KMS-11 (cell line): ENCODE data around the gene FAM83D.
A peak's percentile ranks its signal among the peaks of the same experiment; 100 is the strongest.

Experiments used
- H2AFZ ChIP-seq: fragments of 200-600 bp; sonication (generic); 2 replicates; pipeline ENCODE4 v1.6.1; 2016; ENCODE audit warnings: antibody characterized with exemption, mixed run types, low read depth
- H3K27ac ChIP-seq: fragments of 200-600 bp; sonication (generic); 2 replicates; pipeline ENCODE4 v1.6.1; 2016; ENCODE audit warnings: mild to moderate bottlenecking, mixed run types
- H3K27me3 ChIP-seq: fragments of 200-600 bp; sonication (generic); 2 replicates; pipeline ENCODE4 v1.6.1; 2017; ENCODE audit warnings: mild to moderate bottlenecking, low read depth, mixed run types, moderate library complexity; ENCODE audit not compliant: insufficient read depth
- H3K36me3 ChIP-seq: fragments of 200-600 bp; sonication (generic); 2 replicates; pipeline ENCODE4 v1.6.1; 2017; ENCODE audit warnings: mild to moderate bottlenecking, mixed run types; ENCODE audit not compliant: insufficient read depth
- H3K4me1 ChIP-seq: fragments of 200-600 bp; sonication (generic); 2 replicates; pipeline ENCODE4 v1.6.1; 2016; ENCODE audit warnings: mild to moderate bottlenecking, low read depth, mixed run types; ENCODE audit not compliant: poor library complexity, severe bottlenecking
- H3K4me2 ChIP-seq: fragments of 200-600 bp; sonication (generic); 2 replicates; pipeline ENCODE4 v1.7.0; 2016; ENCODE audit warnings: mild to moderate bottlenecking, mixed run types
- H3K4me3 ChIP-seq: fragments of 200-600 bp; sonication (generic); IDR thresholded peaks from 2 replicates; pipeline ENCODE4 v1.6.1; 2017; ENCODE audit warnings: low read depth, low read length, mixed read lengths; ENCODE audit not compliant: insufficient read depth
- H3K79me2 ChIP-seq: fragments of 200-600 bp; sonication (generic); 2 replicates; pipeline ENCODE4 v1.6.1; 2016; ENCODE audit warnings: low read depth, mixed run types; ENCODE audit not compliant: insufficient read depth
- H3K9ac ChIP-seq: fragments of 200-600 bp; sonication (generic); 2 replicates; pipeline ENCODE4 v1.6.1; 2016; ENCODE audit warnings: mild to moderate bottlenecking, mixed run types
- H4K20me1 ChIP-seq: fragments of 200-600 bp; sonication (generic); 2 replicates; pipeline ENCODE4 v1.6.1; 2016; ENCODE audit warnings: mild to moderate bottlenecking, mixed run types; ENCODE audit not compliant: insufficient read depth
- CTCF ChIP-seq: fragments of 200-600 bp; sonication (generic); conservative IDR thresholded peaks from 2 replicates; pipeline ENCODE4 v1.6.1; 2017; ENCODE audit warnings: low read depth, mild to moderate bottlenecking, antibody characterized with exemption, low read length, moderate library complexity, mixed read lengths

FAM83D gene

DNA sequence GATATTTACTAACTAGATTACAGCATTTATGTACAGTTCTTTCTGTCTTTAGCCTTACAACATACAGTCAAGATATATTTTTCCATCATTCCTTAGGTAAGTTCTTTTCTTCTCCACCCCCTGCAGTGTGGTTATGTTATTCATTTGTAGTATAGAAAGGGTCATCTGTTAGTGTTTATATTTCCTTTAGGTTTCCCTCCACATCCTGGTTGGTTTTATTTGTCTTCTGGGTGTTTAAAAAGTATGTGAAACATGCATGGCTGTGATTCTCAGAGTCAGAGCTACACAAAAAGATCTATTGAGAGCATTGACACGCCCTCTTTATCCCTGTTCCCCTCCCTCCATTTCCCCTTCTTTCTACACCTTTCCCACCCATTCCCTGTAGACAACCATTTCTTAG is 56.1 kb downstream of the FAM83D start:
- TF ChIP-seq CTCF, result no peak
- Histone ChIP-seq H2AFZ (no peak overlapping the region), H3K27me3 (no peaks in the 10 kb centered on the region), H3K79me2 (no peaks in the 10 kb centered on the region), H3K4me2 (no peak overlapping the region), H3K4me3 (no peak overlapping the region), H3K27ac (no peak overlapping the region), H3K36me3 (no peaks in the 10 kb centered on the region), H4K20me1 (no peaks in the 10 kb centered on the region), H3K4me1 (peaks cover 32% of the 10 kb centered on the region), H3K9ac (no peak overlapping the region)

DNA sequence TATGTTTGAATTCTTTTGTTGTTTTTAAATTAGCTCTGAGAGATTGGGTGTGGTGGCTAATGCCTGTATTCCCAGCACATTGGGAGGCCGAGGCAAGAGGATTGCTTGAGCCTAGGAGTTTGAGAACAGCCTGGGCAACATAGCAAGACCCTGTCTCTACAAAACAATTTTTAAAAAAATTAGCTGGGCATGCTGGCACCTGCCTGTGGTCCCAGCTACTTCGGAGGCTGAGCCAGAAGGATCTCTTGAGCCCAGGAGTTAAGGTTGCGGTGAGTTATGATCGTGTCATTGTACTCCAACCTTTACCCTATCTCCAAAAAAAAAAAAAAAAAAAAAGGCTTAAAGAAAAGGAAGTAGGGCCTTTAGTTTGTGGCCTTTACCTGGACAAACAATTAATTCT is 58.8 kb downstream of the FAM83D start:
- Histone ChIP-seq H3K36me3 (peaks cover 4% of the 10 kb centered on the region; the same call in 1 of the 2 replicates), H2AFZ (no peak overlapping the region), H4K20me1 (no peaks in the 10 kb centered on the region), H3K4me2 (peak overlapping the region; percentile 75), H3K9ac (no peak overlapping the region), H3K27me3 (no peaks in the 10 kb centered on the region), H3K4me1 (peaks cover 47% of the 10 kb centered on the region), H3K79me2 (no peaks in the 10 kb centered on the region), H3K4me3 (no peak overlapping the region), H3K27ac (peak overlapping the region; percentile 37; the same call in 1 of the 2 replicates)
- TF ChIP-seq CTCF, result no peak

DNA sequence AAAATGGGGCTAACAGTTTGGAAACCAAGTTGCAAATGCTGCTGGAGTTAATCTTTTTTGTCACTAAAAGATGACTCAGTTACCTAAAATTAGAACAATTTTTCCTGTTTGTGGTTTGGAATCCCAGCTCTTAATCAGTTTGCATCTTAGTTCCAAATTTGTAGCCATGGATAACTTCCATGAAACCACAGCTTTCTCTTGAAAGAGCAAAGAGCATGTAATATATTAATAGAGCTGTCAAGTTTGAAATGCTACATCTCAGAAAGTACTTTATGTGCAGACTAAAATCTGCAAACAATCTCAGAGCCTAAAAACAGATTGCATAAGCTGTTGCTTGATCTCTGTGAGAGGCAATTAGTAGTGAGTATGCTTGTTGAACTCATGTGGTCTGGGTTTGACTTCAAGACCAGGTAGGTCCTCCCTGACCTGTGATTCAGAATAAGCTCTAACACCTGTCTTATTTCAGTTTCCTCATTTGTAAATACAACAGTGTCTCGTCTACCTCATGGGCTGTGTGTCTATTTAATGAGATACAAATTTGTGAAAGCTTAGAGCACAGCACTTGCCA is 59.5 kb downstream of the FAM83D start:
- peaks cover 7% of the 10 kb centered on the region; the same call in 1 of the 2 replicates for H3K36me3 ChIP-seq
- no peaks in the 10 kb centered on the region for H3K27me3 ChIP-seq
- no peak for TF ChIP-seq CTCF
- H3K79me2 ChIP-seq, result no peaks in the 10 kb centered on the region
- peak overlapping the region; percentile 75 for H3K4me2 ChIP-seq
- peaks cover 47% of the 10 kb centered on the region for H3K4me1 ChIP-seq
- no peaks in the 10 kb centered on the region for H4K20me1 ChIP-seq
- no peak overlapping the region for H2AFZ ChIP-seq
- H3K9ac ChIP-seq, result no peak overlapping the region
- peak overlapping the region; percentile 37; the same call in 1 of the 2 replicates for H3K27ac ChIP-seq
- no peak overlapping the region for H3K4me3 ChIP-seq

- TF ChIP-seq CTCF, result no peak
- Histone ChIP-seq H3K4me1 (peaks cover 47% of the 10 kb centered on the region), H3K27me3 (no peaks in the 10 kb centered on the region), H4K20me1 (no peaks in the 10 kb centered on the region), H2AFZ (no peak overlapping the region), H3K27ac (peak overlapping the region; percentile 47; the same call in 1 of the 2 replicates), H3K4me2 (peak overlapping the region; percentile 75), H3K4me3 (no peak overlapping the region), H3K36me3 (peaks cover 7% of the 10 kb centered on the region; the same call in 1 of the 2 replicates), H3K79me2 (no peaks in the 10 kb centered on the region), H3K9ac (0 out of 2 replicates have a peak overlapping the region, but pooled peaks have one; percentile 1)
Measured at GRCh38 chr20:38986663-38987062, 60.4 kb downstream of the FAM83D start.
